ENCODE results near the gene VAMP2.
A peak's percentile ranks its signal among the peaks of the same experiment; 100 is the strongest.

VAMP2 gene

GRCh38 chr17:8117367-8117979 lies 45.3 kb downstream of the VAMP2 start:
- peak overlapping the region in 1 of 2 donors; percentile 45 for H3K9ac ChIP-seq (ENCODE audit: low read depth in 1 of 2, low read length in 2 of 2)
- no peak overlapping the region for H3K27ac ChIP-seq (ENCODE audit: low read depth in 2 of 2, low read length in 2 of 2)
- H3K4me3 ChIP-seq (ENCODE audit: low read length in 2 of 2), result peak overlapping the region; percentile 69 to 85
- H3K27me3 ChIP-seq (ENCODE audit: control insufficient read depth in 2 of 2, insufficient read depth in 2 of 2, low read length in 2 of 2), result peaks cover 39 to 41% of the 10 kb centered on the region in 2 donors
- peaks cover 24 to 42% of the 10 kb centered on the region in 2 donors for H3K4me1 ChIP-seq (ENCODE audit: control insufficient read depth in 2 of 2, insufficient read depth in 2 of 2, low read length in 2 of 2)
- no peaks in the 10 kb centered on the region for H3K9me3 ChIP-seq (ENCODE audit: control insufficient read depth in 2 of 2, low read length in 2 of 2)
- H3K36me3 ChIP-seq (ENCODE audit: control insufficient read depth in 2 of 2, insufficient read depth in 2 of 2, low read length in 2 of 2), result no peaks in the 10 kb centered on the region

DNA sequence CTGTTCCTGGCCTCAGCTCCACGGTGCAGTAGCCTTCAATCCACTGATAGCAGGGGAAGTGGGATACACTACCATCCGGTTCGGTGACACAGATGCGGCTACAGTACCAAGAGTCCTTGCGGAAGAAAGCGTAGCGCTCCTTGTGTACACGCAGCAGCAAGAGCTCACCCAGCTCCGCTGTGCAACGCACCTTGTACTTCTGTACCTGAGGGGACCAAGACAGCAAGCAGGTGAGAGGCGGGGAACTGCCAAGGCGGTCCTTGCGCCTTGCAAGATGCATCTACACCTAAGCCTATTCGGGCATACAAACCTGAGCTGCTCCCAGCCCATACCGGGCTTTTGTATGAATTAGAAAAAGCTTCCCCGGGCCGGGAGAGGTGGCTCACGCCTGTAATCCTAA lies 46.0 kb downstream of the VAMP2 start:
- H3K9ac ChIP-seq (ENCODE audit: low read depth in 1 of 2, low read length in 2 of 2), result no peak overlapping the region
- peaks cover 43 to 44% of the 10 kb centered on the region in 2 donors for H3K27me3 ChIP-seq (ENCODE audit: control insufficient read depth in 2 of 2, insufficient read depth in 2 of 2, low read length in 2 of 2)
- no peak overlapping the region for H3K4me3 ChIP-seq (ENCODE audit: low read length in 2 of 2)
- no peak overlapping the region for H3K27ac ChIP-seq (ENCODE audit: low read depth in 2 of 2, low read length in 2 of 2)
- no peaks in the 10 kb centered on the region for H3K36me3 ChIP-seq (ENCODE audit: control insufficient read depth in 2 of 2, insufficient read depth in 2 of 2, low read length in 2 of 2)
- peaks cover 21 to 36% of the 10 kb centered on the region in 2 donors for H3K4me1 ChIP-seq (ENCODE audit: control insufficient read depth in 2 of 2, insufficient read depth in 2 of 2, low read length in 2 of 2)
- no peaks in the 10 kb centered on the region for H3K9me3 ChIP-seq (ENCODE audit: control insufficient read depth in 2 of 2, low read length in 2 of 2)

DNA sequence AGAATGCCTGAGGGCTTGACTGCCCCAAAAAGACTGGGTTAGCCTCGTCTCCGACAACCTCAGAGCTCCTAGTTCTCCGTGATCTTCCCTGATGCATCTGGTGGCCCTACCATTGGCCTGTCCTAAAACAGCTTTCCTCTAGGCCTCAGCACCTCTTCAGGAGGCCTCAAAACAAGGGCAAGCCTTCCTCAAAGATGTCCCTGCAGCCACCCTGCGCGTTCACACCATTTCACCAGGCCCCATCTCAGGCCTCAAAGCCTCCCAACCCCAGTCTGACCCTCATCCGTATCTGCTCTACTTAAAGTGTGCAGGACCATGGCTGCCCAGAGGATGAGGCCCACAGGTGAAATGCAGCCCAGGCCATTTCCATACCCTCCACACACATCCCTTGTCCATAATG lies 51.8 kb downstream of the VAMP2 start:
- H3K4me1 ChIP-seq (ENCODE audit: control insufficient read depth in 2 of 2, insufficient read depth in 2 of 2, low read length in 2 of 2), result peaks cover 6% of the 10 kb centered on the region in 2 donors
- H3K27ac ChIP-seq (ENCODE audit: low read depth in 2 of 2, low read length in 2 of 2), result no peak overlapping the region
- H3K36me3 ChIP-seq (ENCODE audit: control insufficient read depth in 2 of 2, insufficient read depth in 2 of 2, low read length in 2 of 2), result no peaks in the 10 kb centered on the region
- peaks cover 35 to 45% of the 10 kb centered on the region in 2 donors for H3K27me3 ChIP-seq (ENCODE audit: control insufficient read depth in 2 of 2, insufficient read depth in 2 of 2, low read length in 2 of 2)
- no peak overlapping the region for H3K9ac ChIP-seq (ENCODE audit: low read depth in 1 of 2, low read length in 2 of 2)
- H3K9me3 ChIP-seq (ENCODE audit: control insufficient read depth in 2 of 2, low read length in 2 of 2), result no peaks in the 10 kb centered on the region
- H3K4me3 ChIP-seq (ENCODE audit: low read length in 2 of 2), result no peak overlapping the region

- Histone ChIP-seq H3K4me3 (ENCODE audit: low read length in 2 of 2) (no peak overlapping the region), H3K4me1 (ENCODE audit: control insufficient read depth in 2 of 2, insufficient read depth in 2 of 2, low read length in 2 of 2) (peaks cover 6% of the 10 kb centered on the region in 2 donors), H3K9me3 (ENCODE audit: control insufficient read depth in 2 of 2, low read length in 2 of 2) (no peaks in the 10 kb centered on the region), H3K9ac (ENCODE audit: low read depth in 1 of 2, low read length in 2 of 2) (no peak overlapping the region), H3K36me3 (ENCODE audit: control insufficient read depth in 2 of 2, insufficient read depth in 2 of 2, low read length in 2 of 2) (no peaks in the 10 kb centered on the region), H3K27ac (ENCODE audit: low read depth in 2 of 2, low read length in 2 of 2) (no peak overlapping the region), H3K27me3 (ENCODE audit: control insufficient read depth in 2 of 2, insufficient read depth in 2 of 2, low read length in 2 of 2) (peaks cover 31 to 40% of the 10 kb centered on the region in 2 donors)
Measured at GRCh38 chr17:8110456-8110804, 52.3 kb downstream of the VAMP2 start.

DNA sequence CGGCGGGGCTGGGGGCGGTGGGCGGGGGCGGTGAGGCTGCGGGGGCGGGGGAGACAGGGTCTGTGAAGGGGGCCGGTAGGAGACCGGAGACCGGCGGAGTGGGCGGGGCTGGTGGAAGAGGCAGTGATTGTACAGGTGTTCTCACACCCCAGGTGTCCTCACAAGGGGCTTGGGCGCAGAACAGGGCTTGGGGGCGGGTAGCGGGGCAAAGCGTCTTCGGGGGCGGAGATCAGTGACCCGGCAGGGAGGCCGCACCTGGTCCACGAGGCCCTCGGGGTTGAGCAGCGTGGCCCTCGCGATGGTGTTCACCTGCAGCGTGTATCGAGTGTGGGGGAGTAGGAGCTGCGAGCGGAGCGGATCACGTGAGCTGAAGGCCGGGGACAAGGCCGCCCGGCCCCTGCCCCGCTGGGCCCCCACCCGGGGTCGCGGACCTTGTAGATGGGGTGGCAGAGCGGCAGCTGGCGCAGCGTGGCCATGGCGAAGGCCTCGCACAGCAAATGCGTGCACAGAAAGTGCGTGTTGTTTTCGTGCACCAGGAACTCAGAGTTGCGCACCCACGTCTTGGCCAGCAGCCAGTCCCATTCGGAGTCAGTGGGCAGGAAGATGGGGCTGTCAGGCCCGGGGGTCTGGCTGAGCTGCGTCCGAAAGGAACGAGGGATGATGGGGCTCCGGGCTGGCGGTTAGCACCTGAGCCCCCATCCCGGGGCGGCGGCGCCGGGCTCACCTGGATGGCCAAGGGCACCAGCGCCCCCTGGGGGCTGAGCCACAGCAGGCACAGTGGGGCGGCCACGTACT lies 52.9 kb downstream of the VAMP2 start:
- Histone ChIP-seq H3K9me3 (ENCODE audit: control insufficient read depth in 2 of 2, low read length in 2 of 2) (no peaks in the 10 kb centered on the region), H3K36me3 (ENCODE audit: control insufficient read depth in 2 of 2, insufficient read depth in 2 of 2, low read length in 2 of 2) (no peaks in the 10 kb centered on the region), H3K27me3 (ENCODE audit: control insufficient read depth in 2 of 2, insufficient read depth in 2 of 2, low read length in 2 of 2) (peaks cover 25 to 34% of the 10 kb centered on the region in 2 donors), H3K4me3 (ENCODE audit: low read length in 2 of 2) (peak overlapping the region; percentile 60 to 61), H3K4me1 (ENCODE audit: control insufficient read depth in 2 of 2, insufficient read depth in 2 of 2, low read length in 2 of 2) (peaks cover 6% of the 10 kb centered on the region in 2 donors), H3K27ac (ENCODE audit: low read depth in 2 of 2, low read length in 2 of 2) (no peak overlapping the region), H3K9ac (ENCODE audit: low read depth in 1 of 2, low read length in 2 of 2) (peak overlapping the region in 1 of 2 donors; percentile 31)
